Measurements from ENCODE around the gene MOV10L1. TPM values are rescaled to one million over a fixed set of nuclear protein-coding genes. Genes with fewer than 3 reads are reported as not detected.
"Not testable (repeated sequence)": the region's sequence is repeated elsewhere in the genome, so short reads cannot be mapped to it uniquely, and the experiment has no call there.

The MOV10L1 gene
- total and polyA plus RNA-seq, 12 donors = 0.16 to 0.42 (median 0.26) TPM; not detected in 8

- intact Hi-C loops (cut with DNase I) = no loop called here
- Histone ChIP-seq H3K27ac (peak within 1 kb of the TSS in 1 of 10 donors; percentile 10), H3K36me3 (no peaks in the 10 kb centered on the region), H3K27me3 (peaks cover 8 to 77% (median 57%) of the 10 kb centered on the region in 7 donors), H3K4me3 (peak within 1 kb of the TSS in 2 of 10 donors; percentile 4 to 23), H3K4me1 (peaks cover 0 to 7% (median 0%) of the 10 kb centered on the region in 9 donors), H3K9me3 (peaks cover 0 to 7% (median 0%) of the 10 kb centered on the region in 11 donors)
- ATAC-seq (no peak), DNase-seq (no peak)
- TF ChIP-seq CTCF (IDR thresholded peaks at IDR 0.05) = no peak
- WGBS, 2 donors = 52 to 53% methylated on average over 29 of the region's 29 CpGs
Measured at GRCh38 chr22:50085211-50085972, 4.4 kb upstream of the MOV10L1 start, which contains the start of gene MLC1. MLC1 (minus strand) TSS chr22:50085426; CDS start chr22:50084902, 524 bp downstream.

- Histone ChIP-seq H3K4me3 (no peak overlapping the region), H3K27me3 (peaks cover 3 to 78% (median 53%) of the 10 kb centered on the region in 7 donors), H3K4me1 (peaks cover 0 to 7% (median 0%) of the 10 kb centered on the region in 9 donors), H3K36me3 (no peaks in the 10 kb centered on the region), H3K27ac (no peak overlapping the region), H3K9me3 (peaks cover 0 to 7% (median 0%) of the 10 kb centered on the region in 11 donors)
- TF ChIP-seq CTCF (IDR thresholded peaks at IDR 0.05) = no peak
- ATAC-seq = no peak
- DNase-seq = no peak
- WGBS, 2 donors = 73 to 75% methylated on average over 5 of the region's 5 CpGs
- intact Hi-C loops (cut with DNase I) = no loop called here
Measured at GRCh38 chr22:50086526-50086925, 3.3 kb upstream of the MOV10L1 start.

- H3K9me3 ChIP-seq; DNase-seq; H3K27ac ChIP-seq; H3K36me3 ChIP-seq; ATAC-seq; H3K4me1 ChIP-seq; intact Hi-C loops (cut with DNase I); H3K4me3 ChIP-seq: not testable (repeated sequence)
- 90 to 93% methylated on average over 4 of the region's 4 CpGs for WGBS, 2 donors
- H3K27me3 ChIP-seq = peaks cover 3 to 75% (median 49%) of the 10 kb centered on the region in 7 donors
Measured at GRCh38 chr22:50086975-50087374, 2.8 kb upstream of the MOV10L1 start.

GRCh38 chr22:50087646-50088045 is 2.2 kb upstream of the MOV10L1 start:
- DNase-seq = no peak

More at GRCh38 chr22:50087646-50088045, 2.2 kb upstream of the MOV10L1 start:
- no peak for TF ChIP-seq CTCF (IDR thresholded peaks at IDR 0.05)
- H3K4me3 ChIP-seq = no peak overlapping the region
- no peak for ATAC-seq
- peaks cover 0 to 7% (median 0%) of the 10 kb centered on the region in 9 donors for H3K4me1 ChIP-seq
- H3K9me3 ChIP-seq = peaks cover 0 to 7% (median 0%) of the 10 kb centered on the region in 11 donors
- WGBS, 2 donors = 92 to 94% methylated on average over 12 of the region's 12 CpGs
- intact Hi-C loops (cut with DNase I) = no loop called here
- peaks cover 3 to 74% (median 42%) of the 10 kb centered on the region in 7 donors for H3K27me3 ChIP-seq
- H3K36me3 ChIP-seq = no peaks in the 10 kb centered on the region
- H3K27ac ChIP-seq = no peak overlapping the region

Data from heart right ventricle (tissue), 16 donors.